Mammary epithelial cell (primary cell): Measurements from ENCODE around the gene TEX101.

Experiments
- CTCF ChIP-seq, 2 donors: IDR thresholded peaks in 1 of 2; conservative IDR thresholded peaks in 1 of 2; 2 replicates each; pipeline ENCODE4 v1.5.1; 2011 to 2012; ENCODE audit warnings: inconsistent platforms in 2 of 2, low read length in 2 of 2, mild to moderate bottlenecking in 2 of 2, control low read depth in 1 of 2, low read depth in 1 of 2; ENCODE audit not compliant: insufficient read depth in 1 of 2; ENCODE audit errors: extremely low read depth in 1 of 2
- EZH2 ChIP-seq: IDR thresholded peaks from 2 replicates; pipeline ENCODE4 v1.6.1; 2012; ENCODE audit warnings: low read length, inconsistent platforms, borderline replicate concordance

GRCh38 chr19:43460362-43461016, 45.8 kb downstream of the TEX101 start:
- TF ChIP-seq CTCF (conservative IDR thresholded peaks at IDR 0.05 in 1 of 2, IDR thresholded peaks at IDR 0.05 in 1 of 2; ENCODE audit: extremely low read depth in 1 of 2, insufficient read depth in 1 of 2, low read depth in 1 of 2, low read length in 2 of 2): no peak
- no peak for TF ChIP-seq EZH2
